Endothelial cell (in vitro differentiated cells): ENCODE measurements around the gene HOMER2. TPM values are rescaled to one million over a fixed set of nuclear protein-coding genes. Genes with fewer than 3 reads are reported as not detected.

Experiments used
- DNase-seq: peaks from one replicate; pipeline ENCODE4 v3.0.0; 2021; ENCODE audit warnings: low spot score
- H3K27ac Mint-ChIP-seq: one replicate; pipeline ENCODE4 v1.8.0; 2021; ENCODE audit warnings: mixed read lengths, inconsistent platforms; ENCODE audit not compliant: unreplicated experiment
- H3K27me3 Mint-ChIP-seq: one replicate; pipeline ENCODE4 v1.8.0; 2021; ENCODE audit warnings: mild to moderate bottlenecking, moderate library complexity, mixed read lengths, inconsistent platforms; ENCODE audit not compliant: unreplicated experiment
- H3K36me3 Mint-ChIP-seq: one replicate; pipeline ENCODE4 v1.8.0; 2021; ENCODE audit warnings: mild to moderate bottlenecking, low read depth, mixed read lengths, inconsistent platforms; ENCODE audit not compliant: unreplicated experiment
- H3K4me1 Mint-ChIP-seq: one replicate; pipeline ENCODE4 v1.8.0; 2021; ENCODE audit warnings: mild to moderate bottlenecking, mixed read lengths, inconsistent platforms; ENCODE audit not compliant: unreplicated experiment
- H3K4me3 Mint-ChIP-seq: one replicate; pipeline ENCODE4 v1.8.0; 2021; ENCODE audit warnings: mild to moderate bottlenecking, mixed read lengths, inconsistent platforms; ENCODE audit not compliant: unreplicated experiment
- H3K9me3 Mint-ChIP-seq: one replicate; pipeline ENCODE4 v1.8.0; 2021; ENCODE audit warnings: mixed read lengths, inconsistent platforms; ENCODE audit not compliant: unreplicated experiment
- CTCF ChIP-seq: fragments of 200-600 bp; sonication (generic); IDR thresholded peaks from one replicate; pipeline ENCODE4 v1.5.0; 2021; ENCODE audit warnings: antibody characterized with exemption; ENCODE audit not compliant: unreplicated experiment
- total RNA-seq: library from RNA; stranded (reverse); fragmentation: NEBNext Ultra II Directional; extraction: Animal tissue kit (Norgen Biotek cat#: 25700); gene quantifications from one replicate; pipeline ENCODE4 v1.2.1, GENCODE V29; 2021; ENCODE audit not compliant: unreplicated experiment

Gene HOMER2
- total RNA-seq, 1 donor from 2014 or later: 3.0 TPM

GRCh38 chr15:82931221-82931620 is 21.3 kb downstream of the HOMER2 start:
- H3K4me3 Mint-ChIP-seq: no peak overlapping the region
- DNase-seq: no peak

GRCh38 chr15:82930461-82930860 is 22.1 kb downstream of the HOMER2 start:
- Mint-ChIP-seq H3K27me3 (peaks cover 9% of the 10 kb centered on the region), H3K4me3 (no peak overlapping the region), H3K9me3 (no peaks in the 10 kb centered on the region), H3K27ac (no peak overlapping the region), H3K36me3 (no peaks in the 10 kb centered on the region), H3K4me1 (no peaks in the 10 kb centered on the region)
- DNase-seq: no peak
- TF ChIP-seq CTCF: no peak

More at GRCh38 chr15:82931221-82931620, 21.3 kb downstream of the HOMER2 start:
- Mint-ChIP-seq H3K27ac (no peak overlapping the region), H3K9me3 (no peaks in the 10 kb centered on the region), H3K36me3 (no peaks in the 10 kb centered on the region), H3K27me3 (peaks cover 9% of the 10 kb centered on the region), H3K4me1 (no peaks in the 10 kb centered on the region)
- TF ChIP-seq CTCF: no peak

GRCh38 chr15:82928711-82929110 is 23.8 kb downstream of the HOMER2 start:
- no peaks in the 10 kb centered on the region for H3K36me3 Mint-ChIP-seq
- peaks cover 3% of the 10 kb centered on the region for H3K27me3 Mint-ChIP-seq
- TF ChIP-seq CTCF: no peak
- H3K4me1 Mint-ChIP-seq: no peaks in the 10 kb centered on the region
- DNase-seq: no peak
- no peaks in the 10 kb centered on the region for H3K9me3 Mint-ChIP-seq
- no peak overlapping the region for H3K27ac Mint-ChIP-seq
- no peak overlapping the region for H3K4me3 Mint-ChIP-seq

- TF ChIP-seq CTCF: no peak
- no peak overlapping the region for H3K27ac Mint-ChIP-seq
These were observed 28.8 kb downstream of the HOMER2 start for GRCh38 chr15:82923744-82924143.

GRCh38 chr15:82922737-82923136 is 29.8 kb downstream of the HOMER2 start:
- Mint-ChIP-seq H3K27ac (no peak overlapping the region), H3K27me3 (peaks cover 1% of the 10 kb centered on the region), H3K4me3 (no peak overlapping the region), H3K4me1 (peaks cover 6% of the 10 kb centered on the region), H3K9me3 (no peaks in the 10 kb centered on the region), H3K36me3 (no peaks in the 10 kb centered on the region)
- no peak for TF ChIP-seq CTCF
- no peak for DNase-seq

More at GRCh38 chr15:82923744-82924143, 28.8 kb downstream of the HOMER2 start:
- H3K36me3 Mint-ChIP-seq: no peaks in the 10 kb centered on the region
- H3K4me3 Mint-ChIP-seq: no peak overlapping the region
- H3K4me1 Mint-ChIP-seq: peaks cover 6% of the 10 kb centered on the region
- peaks cover 1% of the 10 kb centered on the region for H3K27me3 Mint-ChIP-seq
- no peak for DNase-seq
- H3K9me3 Mint-ChIP-seq: no peaks in the 10 kb centered on the region
